Trophoblast cell (in vitro differentiated cells and primary cell): ENCODE measurements around the gene ARRDC4.

ENCODE experiments used
- DNase-seq, 2 donors: peaks; one replicate each; pipeline ENCODE4 v3.0.0-alpha.2; 2016
- H2AFZ ChIP-seq: 2 replicates; pipeline ENCODE4 v1.6.1; 2013; ENCODE audit warnings: low read length, moderate library complexity, mild to moderate bottlenecking; ENCODE audit not compliant: insufficient read depth, poor library complexity
- H2AK5ac ChIP-seq: 2 replicates; pipeline ENCODE4 v1.6.1; 2013; ENCODE audit warnings: mild to moderate bottlenecking, low read length
- H2BK120ac ChIP-seq: 2 replicates; pipeline ENCODE4 v1.6.1; 2013; ENCODE audit warnings: low read length, mild to moderate bottlenecking, moderate library complexity; ENCODE audit not compliant: insufficient read depth, poor library complexity
- H2BK12ac ChIP-seq: 2 replicates; pipeline ENCODE4 v1.6.1; 2013; ENCODE audit warnings: mild to moderate bottlenecking, low read length, moderate library complexity
- H2BK5ac ChIP-seq: 2 replicates; pipeline ENCODE4 v1.6.1; 2013; ENCODE audit warnings: low read length, low read depth, moderate library complexity, mild to moderate bottlenecking; ENCODE audit not compliant: poor library complexity
- H3K14ac ChIP-seq: 2 replicates; pipeline ENCODE4 v1.6.1; 2013; ENCODE audit warnings: mild to moderate bottlenecking, low read length
- H3K18ac ChIP-seq: 2 replicates; pipeline ENCODE4 v1.6.1; 2013; ENCODE audit warnings: mild to moderate bottlenecking, low read length
- H3K23ac ChIP-seq: 2 replicates; pipeline ENCODE4 v1.6.1; 2013; ENCODE audit warnings: low read length
- H3K27ac ChIP-seq: 2 replicates; pipeline ENCODE4 v1.5.1; 2013; ENCODE audit warnings: low read depth, mild to moderate bottlenecking, inconsistent platforms, low read length, moderate library complexity
- H3K27me3 ChIP-seq: 2 replicates; pipeline ENCODE4 v1.6.1; 2013; ENCODE audit warnings: inconsistent platforms, mild to moderate bottlenecking, low read length, moderate library complexity; ENCODE audit not compliant: insufficient read depth
- H3K36me3 ChIP-seq, 2 experiments: 1 replicate in 1 of 2; 2 replicates in 1 of 2; pipeline ENCODE4 v1.6.1; 2013; ENCODE audit warnings: low read length in 2 of 2, mild to moderate bottlenecking in 2 of 2, moderate library complexity in 1 of 2; ENCODE audit not compliant: insufficient read depth in 2 of 2, control insufficient read depth in 1 of 2
- H3K4ac ChIP-seq: 2 replicates; pipeline ENCODE4 v1.6.1; 2013; ENCODE audit warnings: low read depth, mild to moderate bottlenecking, low read length, moderate library complexity
- H3K4me1 ChIP-seq, 2 experiments: 1 replicate in 1 of 2; 2 replicates in 1 of 2; pipeline ENCODE4 v1.6.1; 2013; ENCODE audit warnings: low read length in 2 of 2, mild to moderate bottlenecking in 2 of 2, moderate library complexity in 1 of 2; ENCODE audit not compliant: insufficient read depth in 2 of 2, control insufficient read depth in 1 of 2
- H3K4me2 ChIP-seq: 2 replicates; pipeline ENCODE4 v1.6.1; 2013; ENCODE audit warnings: inconsistent platforms, mild to moderate bottlenecking, low read length, moderate library complexity
- H3K4me3 ChIP-seq: 2 replicates; pipeline ENCODE4 v1.5.1; 2013; ENCODE audit warnings: mild to moderate bottlenecking, low read depth, low read length, inconsistent platforms
- H3K79me1 ChIP-seq: one replicate; pipeline ENCODE4 v1.6.1; 2013; ENCODE audit warnings: low read length
- H3K79me2 ChIP-seq: 2 replicates; pipeline ENCODE4 v1.6.1; 2013; ENCODE audit warnings: low read length, mild to moderate bottlenecking; ENCODE audit not compliant: control insufficient read depth, insufficient read depth, poor library complexity
- H3K9ac ChIP-seq: 2 replicates; pipeline ENCODE4 v1.6.1; 2013; ENCODE audit warnings: mild to moderate bottlenecking, low read length
- H3K9me3 ChIP-seq: 2 replicates; pipeline ENCODE4 v1.6.1; 2013; ENCODE audit warnings: low read depth, mild to moderate bottlenecking, control low read depth, inconsistent platforms, low read length; ENCODE audit not compliant: insufficient read depth
- H4K12ac ChIP-seq: 2 replicates; pipeline ENCODE4 v1.6.1; 2013; ENCODE audit warnings: low read depth, mild to moderate bottlenecking, low read length, moderate library complexity
- H4K8ac ChIP-seq: 2 replicates; pipeline ENCODE4 v1.6.1; 2013; ENCODE audit warnings: low read depth, mild to moderate bottlenecking, low read length, moderate library complexity
- H4K91ac ChIP-seq: one replicate; pipeline ENCODE4 v1.6.1; 2013; ENCODE audit warnings: low read depth, mild to moderate bottlenecking, low read length, moderate library complexity
- WGBS: extraction: QIAGEN DNeasy Blood & Tissue Kit; methylation state at CpG from one replicate; pipeline ENCODE4 v1.1.7; 2013; ENCODE audit warnings: missing lambda C conversion rate; ENCODE audit not compliant: insufficient read length, insufficient coverage; ENCODE audit errors: extremely low coverage; 5-methylcytosine and 5-hydroxymethylcytosine counted together

Gene ARRDC4

GRCh38 chr15:97940993-97941392 lies 19.5 kb upstream of the ARRDC4 start:
- Histone ChIP-seq H3K4me3 (no peak overlapping the region), H4K12ac (no peak overlapping the region), H3K9ac (no peak overlapping the region), H2BK120ac (no peak overlapping the region), H2BK5ac (no peak overlapping the region), H3K9me3 (no peaks in the 10 kb centered on the region), H3K36me3 (no peaks in the 10 kb centered on the region), H3K23ac (no peak overlapping the region), H4K8ac (no peak overlapping the region), H3K27me3 (no peaks in the 10 kb centered on the region), H4K91ac (no peak overlapping the region), H3K79me2 (no peaks in the 10 kb centered on the region), H3K18ac (no peak overlapping the region), H2AK5ac (no peak overlapping the region), H3K4ac (no peak overlapping the region), H2AFZ (no peak overlapping the region), H3K4me2 (no peak overlapping the region), H3K14ac (no peak overlapping the region), H3K4me1 (no peaks in the 10 kb centered on the region), H3K27ac (no peak overlapping the region), H3K79me1 (no peaks in the 10 kb centered on the region), H2BK12ac (no peak overlapping the region)
- WGBS, result no CpG with 5 or more reads among the region's 4 CpGs
- no peak for DNase-seq

GRCh38 chr15:97941572-97941971 lies 18.9 kb upstream of the ARRDC4 start:
- WGBS, result no CpG with 5 or more reads among the region's 1 CpG
- Histone ChIP-seq H3K14ac (no peak overlapping the region), H2BK5ac (no peak overlapping the region)

GRCh38 chr15:97944724-97945123 lies 15.8 kb upstream of the ARRDC4 start:
- no peak overlapping the region for H3K4me2 ChIP-seq
- no peaks in the 10 kb centered on the region for H3K79me1 ChIP-seq
- no peaks in the 10 kb centered on the region for H3K27me3 ChIP-seq
- no CpG with 5 or more reads among the region's 10 CpGs for WGBS
- H3K27ac ChIP-seq, result no peak overlapping the region
- no peak overlapping the region for H3K18ac ChIP-seq
- no peaks in the 10 kb centered on the region for H3K9me3 ChIP-seq
- no peak overlapping the region for H3K9ac ChIP-seq
- no peak overlapping the region for H2AK5ac ChIP-seq
- H3K4me1 ChIP-seq, result no peaks in the 10 kb centered on the region
- DNase-seq, result no peak
- no peak overlapping the region for H3K14ac ChIP-seq
- no peaks in the 10 kb centered on the region for H3K79me2 ChIP-seq
- no peaks in the 10 kb centered on the region for H3K36me3 ChIP-seq
- no peak overlapping the region for H2BK120ac ChIP-seq
- no peak overlapping the region for H3K23ac ChIP-seq
- H4K12ac ChIP-seq, result no peak overlapping the region
- no peak overlapping the region for H2BK12ac ChIP-seq
- H4K8ac ChIP-seq, result no peak overlapping the region
- H2AFZ ChIP-seq, result no peak overlapping the region
- H3K4ac ChIP-seq, result no peak overlapping the region
- H4K91ac ChIP-seq, result no peak overlapping the region
- no peak overlapping the region for H3K4me3 ChIP-seq
- H2BK5ac ChIP-seq, result no peak overlapping the region

More at GRCh38 chr15:97941572-97941971, 18.9 kb upstream of the ARRDC4 start:
- Histone ChIP-seq H3K4me3 (no peak overlapping the region), H3K23ac (no peak overlapping the region), H3K4me1 (no peaks in the 10 kb centered on the region), H4K8ac (no peak overlapping the region), H3K27me3 (no peaks in the 10 kb centered on the region), H3K36me3 (no peaks in the 10 kb centered on the region), H2BK120ac (no peak overlapping the region), H3K79me1 (no peaks in the 10 kb centered on the region), H3K4ac (no peak overlapping the region), H2AFZ (no peak overlapping the region), H3K9ac (no peak overlapping the region), H2BK12ac (no peak overlapping the region), H2AK5ac (no peak overlapping the region), H3K4me2 (no peak overlapping the region), H3K9me3 (no peaks in the 10 kb centered on the region), H3K27ac (no peak overlapping the region), H4K91ac (no peak overlapping the region), H3K18ac (no peak overlapping the region), H3K79me2 (no peaks in the 10 kb centered on the region), H4K12ac (no peak overlapping the region)
- no peak for DNase-seq

GRCh38 chr15:97947465-97948260 lies 12.8 kb upstream of the ARRDC4 start:
- Histone ChIP-seq H3K14ac (no peak overlapping the region), H3K18ac (no peak overlapping the region), H3K4ac (no peak overlapping the region), H3K4me1 (no peaks in the 10 kb centered on the region), H3K4me2 (no peak overlapping the region), H3K79me2 (no peaks in the 10 kb centered on the region), H3K23ac (no peak overlapping the region), H2AK5ac (no peak overlapping the region), H4K8ac (no peak overlapping the region), H3K9me3 (no peaks in the 10 kb centered on the region), H2AFZ (no peak overlapping the region), H4K12ac (no peak overlapping the region), H3K27me3 (no peaks in the 10 kb centered on the region), H2BK5ac (no peak overlapping the region), H3K36me3 (no peaks in the 10 kb centered on the region), H2BK120ac (no peak overlapping the region), H4K91ac (no peak overlapping the region), H3K9ac (no peak overlapping the region), H3K79me1 (no peaks in the 10 kb centered on the region), H2BK12ac (no peak overlapping the region), H3K4me3 (no peak overlapping the region), H3K27ac (no peak overlapping the region)
- no peak for DNase-seq
- no CpG with 5 or more reads among the region's 14 CpGs for WGBS
